Measurements from ENCODE around the gene PAX5.

PAX5 gene

GRCh38 chr9:36940881-36941280 is 93.2 kb downstream of the PAX5 start:
- H3K27me3 ChIP-seq (ENCODE audit: control insufficient read depth, insufficient read depth, low read length), result no peaks in the 10 kb centered on the region
- no peak overlapping the region for H3K27ac ChIP-seq (ENCODE audit: low read length)
- H3K4me1 ChIP-seq (ENCODE audit: control insufficient read depth, low read depth, low read length), result peaks cover 12% of the 10 kb centered on the region
- no peaks in the 10 kb centered on the region for H3K36me3 ChIP-seq (ENCODE audit: control insufficient read depth, low read depth, low read length)
- H3K4me3 ChIP-seq (ENCODE audit: low read length), result no peak overlapping the region
- no peaks in the 10 kb centered on the region for H3K9me3 ChIP-seq (ENCODE audit: control insufficient read depth, low read depth, low read length)
- H3K9ac ChIP-seq (ENCODE audit: low read length), result no peak overlapping the region

- Histone ChIP-seq H3K4me1 (ENCODE audit: control insufficient read depth, low read depth, low read length) (peaks cover 12% of the 10 kb centered on the region), H3K27ac (ENCODE audit: low read length) (no peak overlapping the region), H3K9me3 (ENCODE audit: control insufficient read depth, low read depth, low read length) (no peaks in the 10 kb centered on the region), H3K36me3 (ENCODE audit: control insufficient read depth, low read depth, low read length) (no peaks in the 10 kb centered on the region), H3K4me3 (ENCODE audit: low read length) (no peak overlapping the region), H3K27me3 (ENCODE audit: control insufficient read depth, insufficient read depth, low read length) (no peaks in the 10 kb centered on the region), H3K9ac (ENCODE audit: low read length) (no peak overlapping the region)
Observed at GRCh38 chr9:36940500-36940853, 93.6 kb downstream of the PAX5 start.

GRCh38 chr9:36939655-36940499 is 94.2 kb downstream of the PAX5 start:
- Histone ChIP-seq H3K27ac (ENCODE audit: low read length) (no peak overlapping the region), H3K4me1 (ENCODE audit: control insufficient read depth, low read depth, low read length) (peaks cover 12% of the 10 kb centered on the region), H3K9ac (ENCODE audit: low read length) (no peak overlapping the region), H3K4me3 (ENCODE audit: low read length) (no peak overlapping the region), H3K27me3 (ENCODE audit: control insufficient read depth, insufficient read depth, low read length) (no peaks in the 10 kb centered on the region), H3K36me3 (ENCODE audit: control insufficient read depth, low read depth, low read length) (no peaks in the 10 kb centered on the region), H3K9me3 (ENCODE audit: control insufficient read depth, low read depth, low read length) (no peaks in the 10 kb centered on the region)

- peaks cover 12% of the 10 kb centered on the region for H3K4me1 ChIP-seq (ENCODE audit: control insufficient read depth, low read depth, low read length)
- no peaks in the 10 kb centered on the region for H3K36me3 ChIP-seq (ENCODE audit: control insufficient read depth, low read depth, low read length)
- H3K27ac ChIP-seq (ENCODE audit: low read length), result no peak overlapping the region
- H3K9ac ChIP-seq (ENCODE audit: low read length), result no peak overlapping the region
- no peaks in the 10 kb centered on the region for H3K9me3 ChIP-seq (ENCODE audit: control insufficient read depth, low read depth, low read length)
- H3K4me3 ChIP-seq (ENCODE audit: low read length), result no peak overlapping the region
- H3K27me3 ChIP-seq (ENCODE audit: control insufficient read depth, insufficient read depth, low read length), result no peaks in the 10 kb centered on the region
Observed at GRCh38 chr9:36939214-36939613, 94.9 kb downstream of the PAX5 start.

- Histone ChIP-seq H3K27ac (ENCODE audit: low read length) (no peak overlapping the region), H3K27me3 (ENCODE audit: control insufficient read depth, insufficient read depth, low read length) (no peaks in the 10 kb centered on the region), H3K4me3 (ENCODE audit: low read length) (no peak overlapping the region), H3K4me1 (ENCODE audit: control insufficient read depth, low read depth, low read length) (peaks cover 12% of the 10 kb centered on the region), H3K9me3 (ENCODE audit: control insufficient read depth, low read depth, low read length) (no peaks in the 10 kb centered on the region), H3K9ac (ENCODE audit: low read length) (no peak overlapping the region), H3K36me3 (ENCODE audit: control insufficient read depth, low read depth, low read length) (no peaks in the 10 kb centered on the region)
Observed at GRCh38 chr9:36938617-36939016, 95.5 kb downstream of the PAX5 start.

- Histone ChIP-seq H3K9me3 (ENCODE audit: control insufficient read depth, low read depth, low read length) (no peaks in the 10 kb centered on the region), H3K4me1 (ENCODE audit: control insufficient read depth, low read depth, low read length) (peaks cover 12% of the 10 kb centered on the region), H3K36me3 (ENCODE audit: control insufficient read depth, low read depth, low read length) (no peaks in the 10 kb centered on the region), H3K9ac (ENCODE audit: low read length) (no peak overlapping the region), H3K4me3 (ENCODE audit: low read length) (no peak overlapping the region), H3K27ac (ENCODE audit: low read length) (no peak overlapping the region), H3K27me3 (ENCODE audit: control insufficient read depth, insufficient read depth, low read length) (no peaks in the 10 kb centered on the region)
Observed at GRCh38 chr9:36937951-36938350, 96.1 kb downstream of the PAX5 start.

- Histone ChIP-seq H3K27me3 (ENCODE audit: control insufficient read depth, insufficient read depth, low read length) (no peaks in the 10 kb centered on the region), H3K36me3 (ENCODE audit: control insufficient read depth, low read depth, low read length) (no peaks in the 10 kb centered on the region), H3K27ac (ENCODE audit: low read length) (no peak overlapping the region), H3K4me3 (ENCODE audit: low read length) (no peak overlapping the region), H3K4me1 (ENCODE audit: control insufficient read depth, low read depth, low read length) (peaks cover 12% of the 10 kb centered on the region), H3K9me3 (ENCODE audit: control insufficient read depth, low read depth, low read length) (no peaks in the 10 kb centered on the region), H3K9ac (ENCODE audit: low read length) (no peak overlapping the region)
Observed at GRCh38 chr9:36937346-36937745, 96.7 kb downstream of the PAX5 start.

GRCh38 chr9:36936498-36936831 is 97.6 kb downstream of the PAX5 start:
- H3K4me3 ChIP-seq (ENCODE audit: low read length), result no peak overlapping the region
- H3K27me3 ChIP-seq (ENCODE audit: control insufficient read depth, insufficient read depth, low read length), result no peaks in the 10 kb centered on the region
- H3K4me1 ChIP-seq (ENCODE audit: control insufficient read depth, low read depth, low read length), result peaks cover 12% of the 10 kb centered on the region
- H3K27ac ChIP-seq (ENCODE audit: low read length), result no peak overlapping the region
- H3K9ac ChIP-seq (ENCODE audit: low read length), result no peak overlapping the region
- H3K9me3 ChIP-seq (ENCODE audit: control insufficient read depth, low read depth, low read length), result no peaks in the 10 kb centered on the region
- no peaks in the 10 kb centered on the region for H3K36me3 ChIP-seq (ENCODE audit: control insufficient read depth, low read depth, low read length)

- Histone ChIP-seq H3K4me1 (ENCODE audit: control insufficient read depth, low read depth, low read length) (peaks cover 12% of the 10 kb centered on the region), H3K27me3 (ENCODE audit: control insufficient read depth, insufficient read depth, low read length) (no peaks in the 10 kb centered on the region), H3K4me3 (ENCODE audit: low read length) (no peak overlapping the region), H3K36me3 (ENCODE audit: control insufficient read depth, low read depth, low read length) (no peaks in the 10 kb centered on the region), H3K27ac (ENCODE audit: low read length) (no peak overlapping the region), H3K9ac (ENCODE audit: low read length) (no peak overlapping the region), H3K9me3 (ENCODE audit: control insufficient read depth, low read depth, low read length) (no peaks in the 10 kb centered on the region)
Observed at GRCh38 chr9:36935768-36936497, 98.1 kb downstream of the PAX5 start.

- Histone ChIP-seq H3K27me3 (ENCODE audit: control insufficient read depth, insufficient read depth, low read length) (no peaks in the 10 kb centered on the region), H3K4me3 (ENCODE audit: low read length) (no peak overlapping the region), H3K27ac (ENCODE audit: low read length) (no peak overlapping the region), H3K9me3 (ENCODE audit: control insufficient read depth, low read depth, low read length) (no peaks in the 10 kb centered on the region), H3K36me3 (ENCODE audit: control insufficient read depth, low read depth, low read length) (no peaks in the 10 kb centered on the region), H3K9ac (ENCODE audit: low read length) (no peak overlapping the region), H3K4me1 (ENCODE audit: control insufficient read depth, low read depth, low read length) (peaks cover 12% of the 10 kb centered on the region)
Observed at GRCh38 chr9:36935332-36935731, 98.7 kb downstream of the PAX5 start.

- no peak overlapping the region for H3K27ac ChIP-seq (ENCODE audit: low read length)
- no peaks in the 10 kb centered on the region for H3K36me3 ChIP-seq (ENCODE audit: control insufficient read depth, low read depth, low read length)
- no peaks in the 10 kb centered on the region for H3K27me3 ChIP-seq (ENCODE audit: control insufficient read depth, insufficient read depth, low read length)
- no peak overlapping the region for H3K9ac ChIP-seq (ENCODE audit: low read length)
- peaks cover 12% of the 10 kb centered on the region for H3K4me1 ChIP-seq (ENCODE audit: control insufficient read depth, low read depth, low read length)
- H3K4me3 ChIP-seq (ENCODE audit: low read length), result no peak overlapping the region
- H3K9me3 ChIP-seq (ENCODE audit: control insufficient read depth, low read depth, low read length), result no peaks in the 10 kb centered on the region
Observed at GRCh38 chr9:36934478-36935065, 99.5 kb downstream of the PAX5 start.

Measured in iPS-18a (cell line).